ENCODE data around the gene GPR137B.

The GPR137B gene

GRCh38 chr1:236117710-236118109 is 24.6 kb upstream of the GPR137B start:
- no peak for DNase-seq

- DNase-seq, result no peak
Measured at GRCh38 chr1:236119943-236120484, 22.3 kb upstream of the GPR137B start.

GRCh38 chr1:236120721-236121153 is 21.6 kb upstream of the GPR137B start:
- DNase-seq, result no peak

GRCh38 chr1:236122176-236122575 is 20.2 kb upstream of the GPR137B start:
- no peak for DNase-seq

- DNase-seq, result no peak
Measured at GRCh38 chr1:236123563-236123962, 18.8 kb upstream of the GPR137B start.

GRCh38 chr1:236124965-236125364 is 17.4 kb upstream of the GPR137B start:
- DNase-seq, result no peak

GRCh38 chr1:236127045-236127444 is 15.3 kb upstream of the GPR137B start:
- DNase-seq, result no peak

GRCh38 chr1:236128646-236129178 is 13.6 kb upstream of the GPR137B start:
- peak in 1 of 2 experiments; percentile 25 for DNase-seq

- peak; percentile 80 to 83 for DNase-seq
Measured at GRCh38 chr1:236129306-236129705, 13.0 kb upstream of the GPR137B start.

GRCh38 chr1:236130372-236130771 is 12.0 kb upstream of the GPR137B start:
- no peak for DNase-seq

- no peak for DNase-seq
Measured at GRCh38 chr1:236131916-236132315, 10.4 kb upstream of the GPR137B start.

- DNase-seq, result no peak
Measured at GRCh38 chr1:236132420-236133046, 9.8 kb upstream of the GPR137B start.

GRCh38 chr1:236133339-236133738 is 9.0 kb upstream of the GPR137B start:
- DNase-seq, result no peak

GRCh38 chr1:236133802-236134201 is 8.5 kb upstream of the GPR137B start:
- DNase-seq, result no peak

- no peak for DNase-seq
Measured at GRCh38 chr1:236137285-236137852, 5.0 kb upstream of the GPR137B start.

GRCh38 chr1:236139495-236139894 is 2.8 kb upstream of the GPR137B start:
- no peak for DNase-seq

- peak in 1 of 2 experiments; percentile 45 for DNase-seq
Measured at GRCh38 chr1:236140705-236141446, 1.5 kb upstream of the GPR137B start.

- DNase-seq, result peak in 1 of 2 experiments; percentile 65
Measured at GRCh38 chr1:236141447-236142252, 689 bp upstream of the GPR137B start.

GRCh38 chr1:236143104-236143948 is 987 bp downstream of the GPR137B start:
- peak; percentile 41 to 48 for DNase-seq

- no peak for DNase-seq
Measured at GRCh38 chr1:236144033-236144432, 1.7 kb downstream of the GPR137B start.

- DNase-seq, result peak; percentile 47 to 64
Measured at GRCh38 chr1:236144446-236145150, 2.3 kb downstream of the GPR137B start.

Data from NCI-H526 (cell line).